Neural crest cell (in vitro differentiated cells): Measurements from ENCODE around the gene PRXL2B. TPM values are rescaled to one million over a fixed set of nuclear protein-coding genes. Genes with fewer than 3 reads are reported as not detected.
"Not testable (repeated sequence)": the region's sequence is repeated elsewhere in the genome, so short reads cannot be mapped to it uniquely, and the experiment has no call there.

ENCODE experiments used
- DNase-seq: peaks from one replicate; pipeline ENCODE4 v3.0.0; 2021; ENCODE audit warnings: low read depth, mixed read lengths, low spot score
- H3K27ac Mint-ChIP-seq: one replicate; pipeline ENCODE4 v1.8.0; 2021; ENCODE audit warnings: mild to moderate bottlenecking, mixed read lengths; ENCODE audit not compliant: unreplicated experiment
- H3K27me3 Mint-ChIP-seq: 2 replicates; pipeline ENCODE4 v1.8.0; 2021; ENCODE audit warnings: low read depth, mild to moderate bottlenecking, mixed read lengths
- H3K36me3 Mint-ChIP-seq: 2 replicates; pipeline ENCODE4 v1.8.0; 2021; ENCODE audit warnings: low read depth, mild to moderate bottlenecking, mixed read lengths
- H3K4me1 Mint-ChIP-seq: 2 replicates; pipeline ENCODE4 v1.8.0; 2021; ENCODE audit warnings: mixed read lengths
- H3K4me3 Mint-ChIP-seq: one replicate; pipeline ENCODE4 v1.8.0; 2021; ENCODE audit warnings: mild to moderate bottlenecking, mixed read lengths
- H3K9me3 Mint-ChIP-seq: 2 replicates; pipeline ENCODE4 v1.8.0; 2021; ENCODE audit warnings: mixed read lengths
- CTCF ChIP-seq: fragments of 200-600 bp; sonication (generic); conservative IDR thresholded peaks from 2 replicates; pipeline ENCODE4 v1.5.0; 2021; ENCODE audit warnings: antibody characterized with exemption, mild to moderate bottlenecking
- total RNA-seq: library from RNA; stranded (reverse); gene quantifications from 2 replicates; pipeline ENCODE4 v1.2.1, GENCODE V29; 2021

PRXL2B gene
- total RNA-seq, 1 donor from 2014 or later, result 51.3 TPM

GRCh38 chr1:2623571-2624337, 37.2 kb downstream of the PRXL2B start:
- no peak for TF ChIP-seq CTCF
- Mint-ChIP-seq H3K4me3 (no peak overlapping the region), H3K4me1 (peaks cover 4% of the 10 kb centered on the region), H3K36me3 (peaks cover 3% of the 10 kb centered on the region), H3K27me3 (peaks cover 58% of the 10 kb centered on the region), H3K9me3 (no peaks in the 10 kb centered on the region), H3K27ac (no peak overlapping the region)
- DNase-seq, result no peak

GRCh38 chr1:2624735-2625300, 38.2 kb downstream of the PRXL2B start:
- Mint-ChIP-seq H3K4me1 (peaks cover 4% of the 10 kb centered on the region), H3K4me3 (no peak overlapping the region), H3K36me3 (no peaks in the 10 kb centered on the region), H3K27me3 (peaks cover 60% of the 10 kb centered on the region), H3K27ac (no peak overlapping the region), H3K9me3 (no peaks in the 10 kb centered on the region)
- no peak for TF ChIP-seq CTCF
- no peak for DNase-seq

- Mint-ChIP-seq H3K4me1 (peaks cover 4% of the 10 kb centered on the region), H3K9me3 (no peaks in the 10 kb centered on the region), H3K36me3 (no peaks in the 10 kb centered on the region), H3K27ac (no peak overlapping the region), H3K4me3 (no peak overlapping the region), H3K27me3 (peaks cover 62% of the 10 kb centered on the region)
- no peak for TF ChIP-seq CTCF
- DNase-seq, result no peak
These were observed 38.7 kb downstream of the PRXL2B start for GRCh38 chr1:2625311-2625710.

GRCh38 chr1:2625748-2626147, 39.2 kb downstream of the PRXL2B start:
- H3K4me1 Mint-ChIP-seq, H3K27ac Mint-ChIP-seq, H3K9me3 Mint-ChIP-seq, H3K36me3 Mint-ChIP-seq, H3K4me3 Mint-ChIP-seq, DNase-seq: not testable (repeated sequence)
- peaks cover 66% of the 10 kb centered on the region for H3K27me3 Mint-ChIP-seq

- no peaks in the 10 kb centered on the region for H3K36me3 Mint-ChIP-seq
- H3K27me3 Mint-ChIP-seq, result peaks cover 72% of the 10 kb centered on the region
- H3K9me3 Mint-ChIP-seq, result peaks cover 5% of the 10 kb centered on the region
- no peak for TF ChIP-seq CTCF
- no peak for DNase-seq
- H3K27ac Mint-ChIP-seq, result no peak overlapping the region
- H3K4me3 Mint-ChIP-seq, result no peak overlapping the region
- peaks cover 4% of the 10 kb centered on the region for H3K4me1 Mint-ChIP-seq
These were observed 41.2 kb downstream of the PRXL2B start for GRCh38 chr1:2627746-2628145.
